RCC 7860 (cell line): ENCODE data around the gene TASP1.
"Not testable (repeated sequence)": the region's sequence is repeated elsewhere in the genome, so short reads cannot be mapped to it uniquely, and the experiment has no call there.

Source experiments
- DNase-seq: peaks from one replicate; pipeline ENCODE4 v3.0.0-alpha.2; 2015; ENCODE audit warnings: low spot score
- FAIRE-seq: peaks from 2 replicates; lab custom pipeline; 2012; peaks lifted over from hg19 to GRCh38; lab: Jason Lieb, UNC

Gene TASP1

DNA sequence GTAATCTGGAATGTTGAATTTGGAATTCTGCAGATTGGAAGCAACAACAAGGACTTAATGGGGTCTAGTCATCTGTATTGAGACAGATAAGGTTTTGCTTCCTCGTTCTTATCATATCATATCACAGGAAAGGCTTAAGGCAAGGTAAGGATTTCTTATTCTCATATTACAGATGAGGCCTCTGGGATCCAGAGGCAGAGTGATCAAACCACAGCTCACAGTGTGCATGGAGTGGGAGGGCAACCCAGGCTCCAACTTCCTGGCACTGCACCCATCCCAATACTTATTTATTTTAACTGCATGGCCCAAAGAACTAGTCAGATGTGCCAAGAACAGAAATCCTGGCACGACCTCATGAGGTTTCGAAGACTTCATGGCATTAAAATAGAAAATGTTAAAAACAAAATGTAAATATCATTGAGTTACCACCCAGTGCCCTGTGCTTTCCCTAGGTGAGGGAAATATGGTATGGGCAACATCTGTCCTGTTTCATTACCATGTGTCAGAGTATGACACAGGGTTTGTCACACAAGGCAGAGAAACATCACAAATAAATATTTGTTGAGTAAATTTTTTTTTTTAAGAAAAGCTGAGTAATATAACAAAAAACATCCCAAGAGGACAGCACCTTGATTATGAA is 225.8 kb downstream of the TASP1 start:
- DNase-seq (no peak), FAIRE-seq (no peak)

DNA sequence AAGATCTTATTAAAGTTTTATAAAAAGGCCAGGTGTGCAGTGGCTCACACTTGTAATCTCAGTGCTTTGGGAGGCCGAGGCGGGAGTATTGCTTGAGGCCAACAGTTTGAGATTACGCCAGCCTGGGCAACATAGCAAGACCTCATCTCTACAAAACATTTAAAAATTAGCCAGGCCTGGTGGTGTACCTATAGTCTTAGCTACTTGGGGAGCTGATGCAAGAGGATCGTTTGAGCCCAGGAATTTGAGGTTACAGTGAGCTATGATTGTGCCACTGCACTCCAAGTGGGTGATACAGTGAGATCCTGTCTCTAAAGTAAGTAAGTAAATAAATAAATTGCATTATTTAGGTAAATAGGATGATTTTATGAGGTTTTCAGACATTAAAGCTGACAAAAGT is 234.4 kb downstream of the TASP1 start:
- DNase-seq: no peak
- FAIRE-seq: no peak

DNA sequence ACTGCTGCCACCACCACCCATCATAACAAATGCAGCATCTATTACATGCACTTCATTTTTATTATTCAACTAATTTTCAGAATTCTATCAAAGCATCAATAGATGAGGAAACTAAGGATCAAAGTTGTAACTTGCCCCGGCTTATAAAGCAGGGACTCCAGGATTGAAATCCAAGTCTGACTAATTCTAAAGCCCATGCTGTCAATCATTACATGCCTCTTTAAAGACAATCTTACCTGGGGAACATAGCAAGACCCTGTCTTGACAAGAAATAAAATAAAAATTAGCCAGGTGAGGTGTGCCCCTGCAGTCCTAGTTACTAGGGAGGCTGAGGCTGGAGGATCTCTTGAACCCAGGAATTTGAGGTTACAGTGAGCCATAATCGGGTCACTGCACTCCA is 235.3 kb downstream of the TASP1 start:
- DNase-seq (no peak), FAIRE-seq (no peak)

DNA sequence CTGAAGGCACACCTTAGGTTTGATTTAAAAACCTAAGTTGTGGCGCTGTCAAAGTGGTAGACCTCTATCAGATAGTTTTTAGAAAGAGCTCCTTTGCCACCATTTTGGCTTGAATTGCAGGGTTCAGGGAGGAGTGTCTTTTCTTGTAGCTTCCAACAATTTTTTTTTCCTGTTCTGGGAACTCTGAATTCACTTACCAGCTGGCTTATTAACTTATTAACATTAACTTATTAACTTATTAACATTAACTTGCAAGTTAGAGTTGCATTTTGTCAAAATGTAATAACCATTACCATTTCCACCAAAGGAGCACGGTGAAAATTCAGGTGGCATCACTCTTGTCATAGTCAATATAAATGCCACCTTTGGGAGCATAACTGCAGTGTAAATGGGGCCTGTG is 235.7 kb downstream of the TASP1 start:
- DNase-seq (no peak), FAIRE-seq (no peak)

DNA sequence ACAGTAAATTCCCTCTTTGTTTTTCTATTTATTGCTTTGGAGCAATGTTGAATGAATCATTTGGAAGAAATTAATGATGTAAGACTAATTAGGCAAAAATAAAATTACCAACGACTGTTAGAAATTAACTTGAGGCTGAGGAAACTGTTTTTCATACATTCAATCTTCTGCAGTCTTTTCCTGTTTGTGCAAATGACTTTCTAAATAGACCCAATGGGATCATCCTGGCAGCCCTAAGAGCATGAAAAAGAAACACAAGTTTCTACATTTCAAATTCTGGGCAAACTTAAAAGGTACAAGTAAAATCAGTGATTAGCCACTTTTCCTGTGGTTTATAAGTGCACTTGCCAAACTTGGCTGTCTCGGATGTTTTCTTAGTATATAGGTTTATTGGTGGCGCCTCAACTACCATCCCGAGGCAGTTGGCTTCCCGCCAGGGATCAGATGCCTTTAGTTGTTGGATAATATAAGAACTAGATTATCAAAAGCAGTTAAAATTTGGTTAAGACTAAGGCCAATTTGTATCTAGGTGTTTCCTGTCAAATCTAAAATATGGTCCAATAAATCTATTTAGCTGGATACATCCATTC is 236.5 kb downstream of the TASP1 start:
- FAIRE-seq: no peak
- no peak for DNase-seq

DNA sequence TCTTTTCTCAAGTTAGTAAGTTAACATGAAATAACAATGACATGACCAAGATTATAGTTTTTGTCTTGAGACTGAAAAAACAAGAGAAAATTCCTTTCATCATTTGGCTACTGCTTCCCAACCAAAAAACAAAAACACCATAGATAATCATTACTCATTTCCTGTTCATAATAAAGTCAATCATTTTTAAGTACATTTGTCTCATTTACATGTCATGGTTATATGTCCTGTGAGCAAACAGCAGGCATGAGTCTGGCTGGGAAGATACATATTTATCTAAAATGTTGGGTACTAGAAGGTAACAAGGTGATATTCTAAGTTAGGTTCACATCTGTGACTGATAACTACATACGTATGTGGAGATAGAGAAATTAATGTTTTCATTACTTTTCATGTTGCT is 237.1 kb downstream of the TASP1 start:
- FAIRE-seq: no peak
- no peak for DNase-seq

DNA sequence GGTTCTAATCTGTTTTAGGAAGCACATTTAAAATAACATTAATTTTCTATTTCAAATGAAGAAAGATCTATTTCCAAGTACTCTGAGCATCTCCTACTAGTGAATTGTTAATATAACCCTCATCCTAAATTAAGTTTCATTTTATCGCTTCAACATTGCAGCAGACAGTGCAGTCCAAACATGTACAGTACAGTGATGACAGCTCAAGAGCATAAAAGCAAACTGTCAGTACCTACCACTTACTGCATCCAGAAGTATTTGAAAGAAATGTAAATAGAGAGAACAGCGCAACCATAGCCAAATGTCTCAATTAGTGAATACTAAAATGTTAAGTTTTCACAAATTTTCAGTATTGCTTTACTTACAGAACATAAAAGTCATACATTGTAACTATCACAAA is 238.3 kb downstream of the TASP1 start:
- no peak for FAIRE-seq
- DNase-seq: no peak

DNA sequence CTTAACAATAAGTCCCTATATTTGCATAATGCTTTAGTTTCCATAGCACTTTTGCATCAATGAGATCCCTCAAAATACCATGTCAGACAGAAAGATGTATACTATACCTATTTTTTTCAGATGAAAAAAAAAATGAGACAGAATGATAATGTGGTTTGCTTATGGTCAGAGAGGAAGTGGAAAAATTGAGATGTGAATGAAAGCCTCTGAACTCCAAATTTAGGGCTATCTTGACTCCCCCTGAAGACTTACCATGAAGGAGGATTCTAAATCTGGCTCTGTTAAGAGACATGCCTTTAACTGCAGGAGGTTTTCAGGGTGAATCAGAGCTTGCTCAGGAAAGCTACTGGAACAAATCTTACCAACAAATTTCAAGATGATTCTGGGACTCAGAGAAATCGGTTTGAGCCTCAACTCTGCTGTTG is 241.4 kb downstream of the TASP1 start:
- no peak for FAIRE-seq
- DNase-seq: no peak

DNA sequence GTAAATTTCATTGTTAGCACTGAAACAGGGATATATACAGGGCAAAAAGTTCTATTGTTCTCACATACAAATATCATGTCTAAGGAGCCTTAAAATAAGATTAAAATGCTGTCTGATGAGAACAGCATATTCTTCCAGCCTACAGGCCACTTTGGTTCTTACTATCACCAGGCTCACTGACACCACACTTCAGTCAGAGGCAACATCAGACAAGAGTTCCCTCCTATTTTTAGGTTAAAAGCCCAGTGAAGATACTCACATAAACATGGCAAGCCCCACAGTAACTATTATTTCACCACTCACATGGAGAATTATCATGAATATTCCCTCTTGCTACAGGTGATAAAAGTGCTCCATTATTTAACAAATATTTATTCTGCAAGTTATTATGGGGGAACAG is 241.9 kb downstream of the TASP1 start:
- no peak for FAIRE-seq
- no peak for DNase-seq

DNA sequence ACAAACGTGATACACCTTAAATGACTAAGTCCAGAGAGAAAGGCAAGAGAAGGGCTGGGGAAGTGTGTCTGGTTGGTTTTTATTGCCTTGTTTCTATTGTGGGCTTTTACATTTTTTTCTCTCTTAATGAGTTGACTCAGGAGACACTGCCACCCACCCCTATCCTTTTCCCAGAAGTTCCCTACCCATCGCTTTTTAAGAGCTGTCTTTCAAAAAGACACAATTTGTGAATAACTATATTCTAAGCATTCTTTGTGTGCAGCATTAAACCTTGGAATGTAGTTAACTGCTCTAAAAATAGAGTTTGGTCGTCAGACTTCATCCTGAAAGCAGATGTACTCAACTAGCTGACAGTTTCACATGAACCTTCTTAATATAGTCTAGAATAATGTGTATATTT is 242.7 kb downstream of the TASP1 start:
- no peak for FAIRE-seq
- peak; percentile 26 for DNase-seq

DNA sequence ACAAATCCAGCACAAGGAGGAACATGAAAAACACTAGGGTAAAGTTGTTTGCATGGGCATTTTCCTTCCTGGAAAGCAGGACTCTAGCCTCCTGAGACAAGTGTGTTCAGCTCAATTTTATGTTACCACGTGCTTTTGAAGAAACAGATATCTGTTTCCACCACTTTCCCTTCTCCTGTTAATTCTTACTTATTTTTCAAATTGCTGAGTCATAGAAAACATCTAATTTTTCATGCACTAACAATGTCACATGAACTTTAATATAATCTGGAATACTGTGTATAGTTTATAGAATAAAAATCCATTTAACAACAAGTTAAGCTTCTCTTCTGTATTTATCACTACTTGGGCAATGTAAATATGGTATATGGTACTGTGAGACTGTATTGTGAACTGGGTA is 243.5 kb downstream of the TASP1 start:
- FAIRE-seq: no peak
- no peak for DNase-seq

DNA sequence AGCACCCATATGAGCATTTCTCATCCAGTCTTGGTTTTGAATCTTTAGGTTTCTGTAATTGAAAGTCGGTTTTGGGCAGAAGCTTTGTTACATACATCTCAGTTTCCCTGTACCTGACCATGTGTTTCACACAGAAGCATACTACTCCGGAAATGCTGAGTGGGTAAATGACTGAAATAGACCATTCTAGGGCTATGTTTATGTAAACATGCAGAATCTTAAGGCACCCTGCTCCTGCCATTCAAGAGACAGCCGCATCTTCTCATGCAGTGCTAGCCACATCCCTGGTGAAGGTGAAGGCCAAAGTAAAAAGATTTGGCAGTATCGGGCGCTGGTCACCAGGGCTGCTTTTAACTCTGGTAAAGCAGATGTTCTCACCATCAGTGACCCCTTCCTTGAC is 246.3 kb downstream of the TASP1 start:
- no peak for DNase-seq
- FAIRE-seq: no peak

DNA sequence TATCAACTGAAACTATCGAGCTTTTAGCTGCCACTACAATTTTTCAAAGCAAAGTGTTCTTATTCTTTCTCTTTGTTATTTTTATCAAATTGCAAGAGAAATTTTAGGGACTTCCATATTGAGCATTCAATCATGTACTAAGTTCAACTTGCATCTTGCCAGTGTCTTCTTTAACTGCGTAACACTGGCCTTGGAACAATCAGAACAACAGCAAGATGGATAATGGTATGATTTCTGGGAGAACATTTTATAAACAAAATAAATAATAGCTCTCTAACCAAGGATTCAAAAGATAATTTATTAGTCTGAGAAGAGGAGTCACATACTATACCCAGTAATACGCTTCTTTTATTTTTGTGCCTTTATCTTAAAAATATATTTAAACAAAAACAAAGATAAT is 249.6 kb downstream of the TASP1 start:
- no peak for FAIRE-seq
- DNase-seq: no peak

DNA sequence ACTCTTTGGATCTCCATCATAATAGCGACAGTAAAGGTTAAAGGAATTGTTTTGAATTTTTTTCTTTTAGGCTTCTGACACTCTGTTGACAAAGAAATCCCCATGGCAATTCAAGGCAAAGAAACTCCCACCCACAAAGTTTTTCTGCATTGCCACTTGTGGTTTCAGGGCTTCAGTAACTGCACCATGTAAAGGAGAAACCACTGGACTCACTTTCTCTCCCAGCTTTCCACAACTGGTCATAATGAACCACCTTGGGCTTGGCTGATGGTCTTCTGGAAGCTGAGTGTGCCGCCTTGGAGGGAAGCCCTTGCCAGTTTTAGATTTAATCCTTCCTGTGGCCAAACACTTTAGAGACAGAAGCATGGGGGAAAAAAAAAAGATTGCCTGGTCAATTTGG is 254.6 kb downstream of the TASP1 start:
- no peak for FAIRE-seq

DNA sequence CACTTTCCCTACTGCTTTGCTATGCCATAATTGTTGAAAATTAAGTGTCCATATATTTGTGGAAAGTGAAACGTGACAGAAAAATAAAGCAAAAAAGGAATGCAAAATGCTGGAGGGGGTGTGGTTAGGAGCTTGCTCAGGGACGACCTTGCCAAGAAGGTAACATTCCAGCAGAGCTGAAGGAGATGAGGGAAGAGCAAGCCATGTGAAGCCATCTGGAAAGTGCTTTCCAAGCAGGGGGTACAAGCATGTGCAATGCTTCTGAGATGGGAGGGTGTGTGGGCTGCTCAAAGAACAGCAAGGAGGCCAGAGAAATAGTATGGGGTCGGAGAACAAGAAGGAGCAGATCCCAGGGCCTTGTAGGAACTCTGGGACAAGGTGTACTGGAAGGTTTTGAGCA is 255.9 kb downstream of the TASP1 start:
- DNase-seq (no peak), FAIRE-seq (no peak)

More for the DNA sequence above, 254.6 kb downstream of the TASP1 start:
- DNase-seq: no peak

DNA sequence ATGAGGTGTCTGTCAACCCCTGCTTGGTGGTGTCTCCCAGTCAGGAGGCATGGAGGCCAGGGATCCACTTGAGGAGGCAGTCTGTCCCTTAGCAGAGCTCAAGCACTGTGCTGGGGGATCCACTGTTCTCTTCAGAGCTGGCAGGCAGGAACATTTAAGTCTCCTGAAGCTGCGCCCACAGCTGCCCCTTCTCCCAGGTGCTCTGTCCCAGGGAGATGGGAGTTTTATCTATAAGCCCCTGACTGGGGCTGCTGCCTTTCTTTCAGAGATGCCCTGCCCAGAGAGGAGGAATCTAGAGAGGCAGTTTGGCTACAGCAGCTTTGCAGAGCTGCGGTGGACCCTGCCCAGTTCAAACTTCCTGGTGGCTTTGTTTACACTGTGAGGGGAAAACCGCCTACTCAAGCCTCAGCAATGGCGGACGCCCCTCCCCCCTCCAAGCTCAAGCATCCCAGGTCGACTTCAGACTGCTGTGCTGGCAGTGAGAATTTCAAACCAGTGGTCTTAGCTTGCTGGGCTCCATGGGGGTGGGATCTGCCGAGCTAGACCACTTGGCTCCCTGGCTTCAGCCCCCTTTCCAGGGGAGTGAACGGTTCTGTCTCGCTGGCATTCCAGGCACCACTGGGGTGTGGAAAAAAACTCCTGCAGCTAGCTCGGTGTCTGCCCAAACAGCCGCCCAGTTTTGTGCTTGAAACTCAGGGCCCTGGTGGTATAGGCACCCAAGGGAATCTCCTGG is 258.1 kb downstream of the TASP1 start:
- FAIRE-seq, DNase-seq: not testable (repeated sequence)

DNA sequence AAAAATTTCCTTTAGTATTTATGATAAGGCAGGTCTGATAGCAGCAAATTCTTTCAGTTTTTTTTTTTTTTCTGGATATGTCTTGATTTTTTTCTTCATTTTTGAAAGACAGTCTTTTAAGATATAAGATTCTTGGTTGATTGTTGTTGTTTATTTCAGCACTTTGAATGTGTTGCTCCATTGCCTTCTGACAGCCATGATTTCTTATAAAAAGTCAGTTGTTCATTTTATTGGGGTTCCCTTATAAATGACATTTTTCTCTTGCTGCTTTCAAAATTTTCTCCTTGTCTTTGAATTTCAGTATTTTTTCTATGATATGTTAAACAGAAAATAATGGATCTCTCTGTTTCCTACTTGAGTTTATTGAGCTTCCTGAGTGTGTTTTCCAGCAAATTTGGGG is 265.3 kb downstream of the TASP1 start:
- FAIRE-seq (no peak), DNase-seq (no peak)

DNA sequence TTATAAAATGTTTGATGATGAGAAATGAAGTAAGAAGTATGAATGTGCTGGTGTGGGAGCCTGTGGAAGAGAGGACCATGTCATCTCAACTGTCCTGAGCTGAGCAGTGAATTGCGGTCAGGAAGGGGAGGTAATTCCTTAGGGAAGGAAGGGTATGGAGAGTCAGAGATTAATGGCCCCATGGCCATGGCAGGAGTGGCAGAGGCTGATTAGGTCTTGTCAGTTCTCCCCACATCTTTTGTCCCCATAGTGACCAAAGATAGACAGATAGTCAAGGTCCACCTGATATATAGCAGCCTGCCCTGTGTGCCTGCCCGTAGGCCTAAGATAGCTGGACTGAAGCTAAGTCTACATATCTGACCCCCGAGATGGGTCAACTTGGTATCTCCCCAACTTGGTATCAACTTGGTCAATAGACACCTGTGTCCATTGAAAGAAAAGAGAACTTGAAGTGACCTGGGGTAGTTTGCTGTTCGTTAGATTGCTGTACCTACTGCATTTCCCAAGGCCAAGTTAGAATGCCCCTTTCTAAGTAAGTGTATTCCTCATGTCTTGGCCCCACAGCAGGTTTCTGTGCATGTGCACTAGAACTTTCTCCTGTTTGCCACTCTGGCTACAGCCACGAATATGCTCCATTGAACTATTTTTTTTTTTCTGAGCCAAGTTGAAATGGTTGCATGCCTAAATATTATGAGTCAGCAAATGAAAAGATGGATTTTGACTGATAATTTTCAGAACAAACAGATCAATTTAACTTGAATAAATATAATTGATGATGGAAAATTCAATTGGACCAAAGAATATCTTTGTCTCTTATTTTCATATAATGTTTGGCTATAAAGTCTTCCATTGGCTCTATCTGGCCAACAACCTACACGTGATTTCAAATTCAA is 274.2 kb downstream of the TASP1 start:
- no peak for DNase-seq
- FAIRE-seq: no peak

DNA sequence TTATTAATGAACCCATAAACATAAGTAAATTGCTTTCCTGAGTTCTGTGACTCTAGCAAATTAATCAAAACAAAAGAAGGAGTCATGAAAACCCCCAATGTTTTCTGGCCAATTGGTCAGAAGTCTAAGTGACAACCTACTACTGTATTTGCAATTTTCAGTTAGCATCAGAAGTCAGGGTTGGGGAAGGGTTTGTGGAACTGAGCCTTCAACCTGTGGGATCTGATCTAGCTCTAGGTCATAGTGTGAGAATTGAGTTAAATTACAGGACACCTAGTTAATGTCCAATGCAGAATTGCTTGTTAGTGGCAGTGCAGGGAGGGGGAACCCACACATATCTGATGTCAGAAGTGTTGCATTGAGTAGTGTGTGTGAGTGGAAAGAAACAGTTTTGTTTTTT is 275.3 kb downstream of the TASP1 start:
- DNase-seq (no peak), FAIRE-seq (no peak)

DNA sequence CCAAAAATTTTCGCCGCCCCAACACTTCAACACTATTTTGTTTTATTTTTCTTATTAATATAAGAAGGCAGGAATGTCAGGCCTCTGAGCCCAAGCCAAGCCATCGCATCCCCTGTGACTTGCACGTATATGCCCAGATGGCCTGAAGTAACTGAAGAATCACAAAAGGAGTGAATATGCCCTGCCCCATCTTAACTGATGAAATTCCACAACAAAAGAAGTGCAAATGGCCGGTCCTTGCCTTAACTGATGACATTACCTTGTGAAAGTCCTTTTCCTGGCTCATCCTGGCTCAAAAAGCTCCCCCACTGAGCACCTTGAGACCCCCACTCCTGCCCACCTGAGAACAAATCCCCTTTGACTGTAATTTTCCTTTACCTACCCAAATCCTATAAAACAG is 276.6 kb downstream of the TASP1 start:
- FAIRE-seq, DNase-seq: not testable (repeated sequence)

DNA sequence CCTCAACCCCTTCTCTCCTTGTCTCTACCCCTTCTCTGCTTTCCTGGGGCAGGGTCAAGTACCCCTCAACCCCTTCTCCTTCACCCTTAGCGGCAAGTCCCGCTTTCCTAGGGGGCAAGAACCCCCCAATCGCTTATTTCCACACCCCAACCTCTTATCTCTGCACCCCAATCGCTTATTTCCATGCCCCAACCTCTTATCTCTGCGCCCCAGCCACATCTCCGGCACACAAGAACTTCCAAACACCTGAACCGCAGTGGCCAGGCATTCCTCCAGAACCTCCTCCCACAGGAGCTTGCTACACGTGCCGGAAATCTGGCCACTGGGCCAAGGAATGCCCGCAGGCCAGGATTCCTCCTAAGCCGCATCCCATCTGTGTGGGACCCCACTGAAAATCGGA is 279.8 kb downstream of the TASP1 start:
- FAIRE-seq, DNase-seq: not testable (repeated sequence)
